ENCODE data around the gene PCDHGB2. TPM values are rescaled to one million over a fixed set of nuclear protein-coding genes. Genes with fewer than 3 reads are reported as not detected.
A peak's percentile ranks its signal among the peaks of the same experiment; 100 is the strongest.
"Not testable (repeated sequence)": the region's sequence is repeated elsewhere in the genome, so short reads cannot be mapped to it uniquely, and the experiment has no call there.

PCDHGB2 gene
- total RNA-seq, 4 donors from 2014 or later = 3.2 to 5.7 (median 4.1) TPM

DNA sequence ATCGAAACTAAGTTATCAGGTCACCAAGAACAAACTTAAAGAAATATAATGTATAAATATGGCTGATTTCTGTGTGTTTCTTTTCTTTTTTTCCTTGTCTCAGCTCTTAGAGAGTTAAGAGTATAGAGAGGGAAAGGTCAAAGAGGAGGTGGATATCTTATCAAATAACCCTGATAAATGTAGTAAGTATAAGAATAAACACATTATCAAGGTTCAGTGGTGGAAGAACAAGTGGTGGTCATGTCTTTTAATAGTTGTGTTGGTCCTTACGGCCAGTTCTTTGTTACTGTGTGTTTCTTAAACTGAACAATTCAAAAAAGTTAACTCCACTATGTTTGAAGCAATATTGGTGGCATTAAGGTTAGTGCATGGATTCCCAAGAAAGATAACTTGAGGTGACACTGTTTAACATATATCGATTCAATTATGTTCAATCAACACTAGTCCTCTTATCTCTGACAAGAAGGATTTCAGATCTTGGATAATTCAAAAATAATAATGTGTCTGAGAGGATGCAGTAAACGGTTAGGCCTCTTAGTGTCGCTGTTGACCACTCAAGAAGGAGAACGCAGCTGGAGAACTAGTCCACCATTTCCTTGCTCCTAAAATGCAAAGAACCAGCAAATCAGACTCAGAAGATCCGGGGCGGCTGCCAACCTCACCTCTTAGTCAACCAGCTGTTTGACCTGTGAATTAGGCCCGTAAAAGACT is 16.4 kb upstream of the PCDHGB2 start, which contains the start of gene PCDHGA3:
TSS of gene PCDHGA3 (plus strand) at position 588 of the 711 bp plus-strand sequence. CDS start 205 bp downstream, outside the sequence.
- H3K27me3 ChIP-seq = peaks cover 0 to 60% (median 0%) of the 10 kb centered on the region in 4 donors
- H3K9me3 ChIP-seq = peaks cover 0 to 100% (median 81%) of the 10 kb centered on the region in 4 donors

GRCh38 chr5:141343953-141344463 is 15.8 kb upstream of the PCDHGB2 start:
- WGBS = 23% methylated on average over 31 of the region's 31 CpGs
- H3K27me3 ChIP-seq = peaks cover 0 to 54% (median 0%) of the 10 kb centered on the region in 4 donors
- H3K27ac ChIP-seq (replicated peaks in 1 of 4) = no peak overlapping the region
- no peak for DNase-seq (ENCODE audit: extremely low spot score)
- no peaks in the 10 kb centered on the region for H3K36me3 ChIP-seq
- peak overlapping the region; percentile 26 to 30 (median 29) for H3K4me3 ChIP-seq
- intact Hi-C loops (cut with DNase I) = no loop called here
- TF ChIP-seq POLR2A (IDR thresholded peaks at IDR 0.05; ENCODE audit: low read depth) = no peak
- TF ChIP-seq EP300 (IDR thresholded peaks at IDR 0.05) = no peak
- TF ChIP-seq POLR2AphosphoS5 (IDR thresholded peaks at IDR 0.05) = no peak
- no peak for TF ChIP-seq CTCF (IDR thresholded peaks at IDR 0.05)
- no peaks in the 10 kb centered on the region for H3K4me1 ChIP-seq
- H3K9me3 ChIP-seq = peaks cover 0 to 98% (median 81%) of the 10 kb centered on the region in 4 donors

More for the DNA sequence above, 16.4 kb upstream of the PCDHGB2 start, which contains the start of gene PCDHGA3:
- 28% methylated on average over 9 of the region's 9 CpGs for WGBS
- H3K36me3 ChIP-seq = no peaks in the 10 kb centered on the region
- H3K4me3 ChIP-seq = peak within 1 kb of the TSS; percentile 26 to 30 (median 29)
- no peaks in the 10 kb centered on the region for H3K4me1 ChIP-seq
- TF ChIP-seq EP300 (IDR thresholded peaks at IDR 0.05) (no peak), CTCF (IDR thresholded peaks at IDR 0.05) (peak in 1 of 3 experiments; percentile 15)
- intact Hi-C loops (cut with DNase I) = no loop called here
- DNase-seq (ENCODE audit: extremely low spot score) = no peak
- no peak within 1 kb of the TSS for H3K27ac ChIP-seq (replicated peaks in 1 of 4)

DNA sequence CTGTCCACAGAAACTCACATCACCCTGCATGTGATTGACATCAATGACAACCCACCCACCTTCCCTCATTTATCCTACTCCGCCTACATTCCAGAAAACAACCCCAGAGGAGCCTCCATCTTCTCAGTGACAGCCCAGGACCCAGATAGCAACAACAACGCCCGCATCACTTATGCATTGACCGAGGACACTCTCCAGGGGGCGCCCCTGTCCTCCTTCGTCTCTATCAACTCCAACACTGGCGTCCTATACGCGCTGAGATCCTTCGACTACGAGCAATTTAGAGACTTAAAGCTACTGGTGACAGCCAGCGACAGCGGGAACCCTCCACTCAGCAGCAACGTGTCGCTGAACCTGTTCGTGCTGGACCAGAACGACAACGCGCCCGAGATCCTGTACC is 14.5 kb upstream of the PCDHGB2 start:
- no peak overlapping the region for H3K4me3 ChIP-seq
- no peaks in the 10 kb centered on the region for H3K36me3 ChIP-seq
- intact Hi-C loops (cut with DNase I) = no loop called here
- peaks cover 0 to 98% (median 78%) of the 10 kb centered on the region in 4 donors for H3K9me3 ChIP-seq
- H3K27ac ChIP-seq (replicated peaks in 1 of 4) = no peak overlapping the region
- no peak for DNase-seq (ENCODE audit: extremely low spot score)
- H3K4me1 ChIP-seq = no peaks in the 10 kb centered on the region
- peaks cover 0 to 50% (median 0%) of the 10 kb centered on the region in 4 donors for H3K27me3 ChIP-seq
- 39% methylated on average over 13 of the region's 20 CpGs for WGBS
- no peak for TF ChIP-seq CTCF (IDR thresholded peaks at IDR 0.05)
- TF ChIP-seq EP300 (IDR thresholded peaks at IDR 0.05) = no peak
- no peak for TF ChIP-seq POLR2A (IDR thresholded peaks at IDR 0.05; ENCODE audit: low read depth)
- TF ChIP-seq POLR2AphosphoS5 (IDR thresholded peaks at IDR 0.05) = no peak

- peaks cover 0 to 98% (median 80%) of the 10 kb centered on the region in 4 donors for H3K9me3 ChIP-seq
These were observed 13.8 kb upstream of the PCDHGB2 start for GRCh38 chr5:141346017-141346416.

DNA sequence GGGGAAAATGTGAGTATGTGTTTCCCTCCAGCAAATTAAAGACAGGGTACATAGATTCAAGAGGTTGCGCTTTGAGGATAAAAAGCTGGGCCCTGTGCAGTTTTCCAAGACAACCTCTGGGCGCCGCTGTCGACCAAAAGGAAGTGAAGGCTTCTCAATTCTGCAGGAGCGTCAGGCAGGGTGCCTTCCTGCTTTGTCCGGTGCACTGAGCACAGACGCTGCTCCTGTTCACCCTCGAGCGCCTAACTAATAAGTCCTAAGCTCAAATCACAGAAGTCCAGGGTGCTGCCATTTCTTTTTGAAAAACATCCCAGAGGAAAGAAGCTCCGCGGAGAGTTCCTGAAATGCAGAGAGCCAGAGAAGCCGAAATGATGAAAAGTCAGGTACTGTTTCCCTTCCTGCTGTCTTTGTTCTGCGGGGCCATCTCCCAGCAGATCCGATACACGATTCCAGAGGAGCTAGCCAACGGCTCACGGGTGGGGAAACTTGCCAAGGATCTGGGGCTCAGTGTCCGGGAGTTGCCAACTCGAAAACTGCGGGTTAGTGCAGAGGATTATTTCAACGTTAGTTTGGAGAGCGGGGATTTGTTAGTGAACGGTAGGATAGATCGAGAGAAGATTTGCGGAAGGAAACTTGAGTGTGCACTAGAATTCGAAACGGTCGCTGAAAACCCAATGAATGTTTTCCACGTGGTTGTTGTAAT is 9.7 kb upstream of the PCDHGB2 start, which contains the start of gene PCDHGB1:
TSS of gene PCDHGB1 (plus strand) at position 183 of the 703 bp plus-strand sequence. CDS start at position 345, 162 bp downstream.
- Histone ChIP-seq H3K27me3 (peaks cover 0 to 42% (median 3%) of the 10 kb centered on the region in 4 donors), H3K9me3 (peaks cover 0 to 95% (median 87%) of the 10 kb centered on the region in 4 donors), H3K4me3 (peak within 1 kb of the TSS; percentile 22 to 37 (median 30)), H3K36me3 (no peaks in the 10 kb centered on the region), H3K4me1 (no peaks in the 10 kb centered on the region), H3K27ac (replicated peaks in 1 of 4) (peak within 1 kb of the TSS in 1 of 4 donors; percentile 27)
- 26% methylated on average over 26 of the region's 29 CpGs for WGBS
- intact Hi-C loops (cut with DNase I) = loop anchor here (10.0 kb wide), 1 partner anchor 215 kb away; no protein-coding TSS in a partner anchor
- no peak for DNase-seq (ENCODE audit: extremely low spot score)
- TF ChIP-seq POLR2AphosphoS5 (IDR thresholded peaks at IDR 0.05) (no peak), CTCF (IDR thresholded peaks at IDR 0.05) (peak; percentile 26 to 47 (median 31)), EP300 (IDR thresholded peaks at IDR 0.05) (no peak), POLR2A (IDR thresholded peaks at IDR 0.05; ENCODE audit: low read depth) (no peak)

More at GRCh38 chr5:141346017-141346416, 13.8 kb upstream of the PCDHGB2 start:
- H3K4me3 ChIP-seq; H3K4me1 ChIP-seq; H3K27ac ChIP-seq (replicated peaks in 1 of 4); intact Hi-C loops (cut with DNase I); DNase-seq (ENCODE audit: extremely low spot score); H3K36me3 ChIP-seq: not testable (repeated sequence)
- peaks cover 0 to 48% (median 0%) of the 10 kb centered on the region in 4 donors for H3K27me3 ChIP-seq
- WGBS = 46% methylated on average over 8 of the region's 35 CpGs

All from esophagus muscularis mucosa (tissue), 4 donors.